ENCODE results near the gene RBP3.

DNA sequence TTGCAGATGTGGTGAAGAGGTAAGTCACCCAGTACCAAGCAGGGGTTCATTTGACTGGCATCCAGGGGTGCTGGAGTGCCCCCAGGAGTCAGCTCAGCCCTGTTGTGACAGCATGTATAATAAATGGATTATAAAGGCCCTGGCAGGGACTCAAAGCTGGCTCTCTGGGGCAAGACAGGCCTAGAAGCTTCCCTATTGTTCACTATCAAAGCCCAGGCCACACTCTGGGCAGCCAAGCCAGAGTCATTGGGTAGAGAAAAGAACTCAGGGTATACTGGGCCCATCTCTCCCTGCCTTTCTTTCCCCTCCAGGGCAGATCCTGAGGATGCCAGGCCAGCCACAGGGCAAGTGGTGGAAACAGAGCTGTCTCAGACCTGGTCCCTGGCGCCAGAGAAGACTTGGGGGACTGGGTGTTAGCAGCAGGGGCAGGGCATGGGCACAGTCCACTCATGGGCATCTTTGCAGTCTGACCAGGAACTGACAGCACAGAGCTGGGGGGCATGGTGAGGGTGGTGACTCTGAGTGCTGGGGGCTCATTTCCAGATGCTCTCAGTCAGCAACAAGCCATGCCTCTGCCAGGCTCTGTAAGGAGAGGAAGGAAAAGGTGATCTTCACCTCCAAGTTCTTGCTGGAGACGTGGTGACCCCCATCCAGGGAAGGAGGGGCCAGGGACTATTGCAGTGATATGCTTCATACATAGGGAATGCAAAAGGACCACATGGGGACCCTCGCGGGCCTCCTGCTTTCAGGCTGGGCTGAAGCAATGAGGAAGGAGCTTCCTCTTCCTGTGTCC, 11.7 kb downstream of the RBP3 start:
- TF ChIP-seq EZH2 (IDR thresholded peaks at IDR 0.05; ENCODE audit: borderline replicate concordance, low read depth, low read length, severe bottlenecking): no peak
- TF ChIP-seq, protein P1, sequence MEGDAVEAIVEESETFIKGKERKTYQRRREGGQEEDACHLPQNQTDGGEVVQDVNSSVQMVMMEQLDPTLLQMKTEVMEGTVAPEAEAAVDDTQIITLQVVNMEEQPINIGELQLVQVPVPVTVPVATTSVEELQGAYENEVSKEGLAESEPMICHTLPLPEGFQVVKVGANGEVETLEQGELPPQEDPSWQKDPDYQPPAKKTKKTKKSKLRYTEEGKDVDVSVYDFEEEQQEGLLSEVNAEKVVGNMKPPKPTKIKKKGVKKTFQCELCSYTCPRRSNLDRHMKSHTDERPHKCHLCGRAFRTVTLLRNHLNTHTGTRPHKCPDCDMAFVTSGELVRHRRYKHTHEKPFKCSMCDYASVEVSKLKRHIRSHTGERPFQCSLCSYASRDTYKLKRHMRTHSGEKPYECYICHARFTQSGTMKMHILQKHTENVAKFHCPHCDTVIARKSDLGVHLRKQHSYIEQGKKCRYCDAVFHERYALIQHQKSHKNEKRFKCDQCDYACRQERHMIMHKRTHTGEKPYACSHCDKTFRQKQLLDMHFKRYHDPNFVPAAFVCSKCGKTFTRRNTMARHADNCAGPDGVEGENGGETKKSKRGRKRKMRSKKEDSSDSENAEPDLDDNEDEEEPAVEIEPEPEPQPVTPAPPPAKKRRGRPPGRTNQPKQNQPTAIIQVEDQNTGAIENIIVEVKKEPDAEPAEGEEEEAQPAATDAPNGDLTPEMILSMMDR (IDR thresholded peaks at IDR 0.05; ENCODE audit: borderline replicate concordance, extremely low read depth, low read length, poor library complexity, severe bottlenecking): no peak

All from DND-41 (cell line).